HG02763 (cell line): ENCODE results near the gene TFIP11.

Experiments
- ATAC-seq: cut with Tn5 transposase; IDR thresholded peaks from one replicate; pipeline ENCODE4 v1.9.1; 2021; ENCODE audit warnings: mild to moderate bottlenecking, moderate library complexity; ENCODE audit not compliant: unreplicated experiment

TFIP11 gene

DNA sequence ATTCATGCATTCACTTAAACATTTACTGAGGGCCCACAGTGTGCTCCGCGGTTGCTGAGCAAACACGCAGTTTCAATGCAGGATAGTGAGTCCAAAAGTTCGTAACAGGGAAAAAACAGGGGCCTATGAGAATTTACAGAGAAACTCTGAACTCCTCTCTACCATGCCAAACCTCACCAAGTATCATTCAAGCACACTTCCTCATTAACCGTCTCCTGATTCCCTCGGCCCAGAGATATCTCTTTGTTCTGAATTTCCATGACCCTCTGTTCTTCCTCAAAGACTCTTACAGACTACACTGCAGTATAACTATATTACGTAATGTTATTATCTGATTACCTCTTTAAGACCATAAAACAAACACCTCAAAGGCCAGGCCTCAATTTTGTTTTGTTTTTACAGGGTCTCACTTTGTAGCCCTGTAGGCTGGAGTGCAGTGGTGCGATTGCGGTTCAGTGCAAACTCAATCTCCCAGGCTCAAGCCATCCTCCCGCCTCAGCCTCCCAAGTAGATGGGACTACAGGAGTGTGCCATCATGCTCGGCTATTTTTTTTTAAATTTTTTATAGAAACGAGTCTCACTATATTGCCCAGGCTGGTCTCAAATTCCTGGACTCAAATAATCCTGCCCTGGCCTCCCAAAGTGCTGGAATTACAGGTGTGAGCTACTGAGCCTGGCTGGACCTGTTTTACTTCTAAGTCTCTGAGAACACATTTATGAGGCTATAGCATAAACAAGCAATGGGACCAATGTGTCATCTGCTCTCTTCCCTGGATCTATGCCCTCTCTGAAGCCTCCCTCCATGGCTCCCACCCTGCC lies 32.3 kb downstream of the TFIP11 start:
- no peak for ATAC-seq

DNA sequence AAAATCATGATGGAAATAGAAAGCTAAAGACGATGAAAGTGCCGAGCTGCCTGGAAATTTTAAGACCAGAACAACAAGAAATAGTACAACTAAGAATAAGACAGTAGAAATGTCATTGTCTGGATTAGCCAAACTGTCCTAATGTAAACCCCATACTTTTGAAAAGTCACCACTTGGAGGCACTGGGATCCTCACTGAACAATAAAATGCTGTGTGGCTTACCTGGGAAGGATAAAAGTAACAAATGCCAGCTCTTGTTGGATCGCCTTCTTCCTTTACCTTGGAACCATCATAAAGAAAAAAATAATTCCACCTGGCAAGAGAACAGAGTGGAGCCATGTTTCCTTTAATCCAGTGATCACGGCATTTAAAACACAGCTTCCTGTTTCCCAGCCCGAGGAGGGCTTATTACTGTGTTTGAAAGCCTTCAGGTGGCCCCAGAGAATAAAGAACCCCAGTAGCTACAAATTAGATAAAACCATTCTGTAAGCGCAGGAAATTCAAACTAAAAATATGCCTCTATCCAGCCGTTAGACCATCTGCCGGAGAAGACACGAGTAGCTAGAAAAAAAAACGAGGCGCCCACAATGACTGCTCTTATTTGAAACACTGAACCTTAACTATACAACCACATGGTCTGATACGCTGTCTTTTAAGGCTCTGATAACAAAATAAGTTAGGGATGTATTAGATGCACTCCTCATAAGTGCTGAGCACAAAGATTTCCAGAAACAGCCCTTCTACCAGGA lies 33.1 kb downstream of the TFIP11 start:
- ATAC-seq, result no peak

DNA sequence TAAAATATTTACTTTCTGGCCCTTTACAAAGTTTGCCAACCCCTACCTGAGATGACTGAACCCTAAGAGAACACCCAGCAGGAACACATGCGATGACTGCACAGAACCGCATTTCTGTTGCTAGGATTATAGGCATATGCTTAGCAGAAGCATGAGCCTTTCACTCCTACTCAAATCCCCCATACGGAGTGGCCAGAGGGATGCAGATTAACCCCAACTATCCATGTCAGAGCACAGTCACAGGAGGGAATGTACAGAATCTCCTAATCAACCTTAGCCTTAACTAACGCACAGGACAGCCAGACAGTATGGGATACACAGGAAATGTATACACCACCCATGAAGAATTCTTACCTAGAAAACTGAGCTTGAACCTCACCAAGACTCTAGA lies 34.9 kb downstream of the TFIP11 start:
- ATAC-seq, result no peak

DNA sequence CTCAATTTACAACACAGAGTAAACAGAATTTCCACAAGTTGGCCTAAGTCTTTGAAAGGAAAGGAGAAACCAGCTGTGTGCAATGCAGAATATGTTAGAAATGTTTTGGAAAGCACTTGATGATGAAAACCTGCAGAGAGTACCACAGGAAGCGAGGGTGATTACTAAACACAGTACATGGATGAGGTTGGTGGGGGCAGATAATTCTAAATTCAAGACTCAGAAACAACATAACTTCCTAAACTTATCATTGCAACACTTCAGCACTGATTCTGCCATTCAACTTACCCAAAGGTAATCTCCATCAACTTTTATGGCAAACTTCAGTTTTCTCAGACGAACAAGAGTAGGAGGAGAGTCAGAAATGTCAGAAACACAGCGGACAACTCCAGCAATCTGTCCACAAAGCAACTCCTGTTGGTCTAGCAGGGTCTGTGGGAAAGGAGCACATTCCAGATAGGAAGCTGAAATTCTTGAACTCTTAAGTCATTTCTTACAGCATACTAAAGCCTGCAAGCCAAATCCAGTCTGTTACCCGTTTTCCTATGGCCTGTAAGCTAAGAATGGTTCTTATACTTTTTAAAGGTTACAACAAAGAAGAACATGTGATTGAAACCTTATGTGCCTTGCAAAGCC lies 35.5 kb downstream of the TFIP11 start:
- ATAC-seq, result no peak

DNA sequence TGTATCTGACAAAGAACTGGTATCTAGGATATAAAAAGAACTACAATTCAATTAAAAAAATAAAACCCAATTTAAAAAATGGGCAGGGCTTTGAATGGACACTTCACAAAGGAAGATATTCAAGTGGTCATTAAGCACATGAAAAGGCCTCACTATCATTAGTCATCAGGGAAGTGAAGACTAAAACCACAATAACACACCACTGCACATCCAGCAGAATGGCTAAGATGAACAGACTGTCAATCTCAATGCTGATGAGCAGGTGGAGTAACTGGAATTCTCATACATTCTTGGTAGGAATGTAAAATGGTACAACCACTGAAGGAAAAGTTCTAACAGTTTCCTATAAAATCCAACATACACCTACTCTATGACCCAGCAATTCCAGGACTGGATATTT lies 37.6 kb downstream of the TFIP11 start:
- ATAC-seq, result no peak

DNA sequence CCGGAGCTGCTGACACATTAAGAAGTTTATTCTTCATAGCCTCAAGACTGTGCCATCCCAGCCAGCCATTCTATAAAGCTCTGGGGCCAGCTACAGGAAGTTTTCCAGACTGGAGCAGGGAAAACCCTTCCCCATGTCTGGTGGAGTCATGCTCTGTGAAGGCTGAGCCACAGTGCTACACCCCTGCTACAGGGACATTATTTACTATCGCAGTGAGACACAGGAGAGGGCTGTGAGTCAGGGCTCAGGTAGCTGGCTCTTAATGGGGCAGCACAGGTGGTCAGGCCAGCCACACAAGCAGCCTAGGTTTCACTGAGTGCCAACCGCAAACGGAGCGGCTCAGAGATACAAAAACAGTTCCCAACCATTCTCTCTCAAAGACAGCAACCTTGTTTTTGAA lies 40.8 kb downstream of the TFIP11 start:
- no peak for ATAC-seq

DNA sequence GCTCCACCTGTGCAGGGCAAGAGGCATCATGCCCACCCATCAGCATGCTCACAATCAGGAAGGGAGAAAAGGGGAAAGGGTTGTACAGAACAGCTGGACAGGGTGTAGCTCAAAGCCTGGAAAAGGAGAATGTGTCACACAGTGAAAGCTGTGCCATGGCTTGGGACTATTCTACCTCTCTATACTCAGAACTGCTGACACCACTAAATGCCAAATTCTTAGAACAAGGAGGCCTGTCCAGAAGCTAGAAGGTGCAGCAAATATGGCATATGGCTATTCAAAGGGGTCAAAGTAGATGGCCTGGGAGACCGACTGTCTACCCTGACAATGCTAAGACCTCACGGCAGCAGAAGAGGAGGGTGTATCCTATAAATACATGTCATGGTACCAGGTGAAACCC lies 41.5 kb downstream of the TFIP11 start:
- no peak for ATAC-seq

DNA sequence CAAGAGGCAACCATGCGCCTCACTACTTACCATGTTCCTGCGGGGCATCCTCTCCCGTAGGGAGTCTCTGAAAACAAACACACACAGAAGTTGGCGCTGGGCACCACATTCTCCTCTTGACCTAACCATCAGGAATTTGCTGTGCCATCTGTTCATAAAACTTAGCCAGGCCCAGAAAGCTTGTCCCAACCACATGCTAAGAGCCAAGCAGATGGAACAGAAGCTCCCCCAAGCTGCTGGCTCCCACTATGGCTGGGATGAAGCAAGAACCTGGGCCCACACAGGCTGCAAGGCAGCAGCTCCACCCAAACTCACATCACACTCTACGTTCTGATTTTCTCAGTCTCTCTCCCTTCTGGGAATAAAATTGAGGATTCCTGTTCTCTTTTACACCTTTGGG lies 46.1 kb downstream of the TFIP11 start:
- no peak for ATAC-seq

DNA sequence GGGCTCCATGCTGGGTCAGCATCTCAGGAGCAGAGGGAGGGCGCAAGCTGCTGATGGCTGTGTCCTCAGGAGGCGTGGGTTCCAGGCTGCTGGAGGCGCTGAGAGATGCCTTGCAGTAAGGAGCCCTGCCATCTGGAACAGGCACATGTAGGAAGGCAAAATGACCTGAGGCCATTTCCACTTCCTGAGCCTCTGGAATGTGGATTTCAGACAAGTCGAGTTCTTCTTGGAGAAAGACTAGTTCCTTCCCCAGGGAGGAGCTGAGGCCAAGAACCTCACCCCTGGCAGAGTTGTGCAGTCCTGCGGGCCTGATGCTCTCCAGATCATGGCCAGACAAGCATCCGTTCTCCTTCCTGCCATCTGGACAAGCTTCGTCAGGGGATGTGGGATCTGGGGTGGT lies 48.0 kb downstream of the TFIP11 start:
- no peak for ATAC-seq

DNA sequence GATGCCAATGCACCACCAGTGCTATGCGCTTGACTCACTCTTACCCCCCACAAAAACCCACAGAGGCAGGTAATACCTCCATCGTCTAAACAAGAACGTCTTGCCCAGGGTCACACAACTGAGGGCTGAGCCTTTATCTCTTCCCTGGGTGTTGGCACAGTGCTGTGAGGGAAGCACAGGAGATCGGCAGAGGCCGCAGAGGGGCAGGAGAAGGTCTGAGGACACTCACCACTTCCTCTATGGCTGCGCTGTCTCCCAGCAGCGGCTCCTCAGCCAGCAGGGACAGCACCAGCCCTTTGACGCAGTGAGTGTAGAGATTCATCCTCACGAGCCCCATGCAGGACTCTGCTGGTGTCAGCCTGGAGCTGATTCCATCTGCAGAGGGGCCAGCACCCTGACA lies 48.6 kb downstream of the TFIP11 start:
- ATAC-seq, result no peak

DNA sequence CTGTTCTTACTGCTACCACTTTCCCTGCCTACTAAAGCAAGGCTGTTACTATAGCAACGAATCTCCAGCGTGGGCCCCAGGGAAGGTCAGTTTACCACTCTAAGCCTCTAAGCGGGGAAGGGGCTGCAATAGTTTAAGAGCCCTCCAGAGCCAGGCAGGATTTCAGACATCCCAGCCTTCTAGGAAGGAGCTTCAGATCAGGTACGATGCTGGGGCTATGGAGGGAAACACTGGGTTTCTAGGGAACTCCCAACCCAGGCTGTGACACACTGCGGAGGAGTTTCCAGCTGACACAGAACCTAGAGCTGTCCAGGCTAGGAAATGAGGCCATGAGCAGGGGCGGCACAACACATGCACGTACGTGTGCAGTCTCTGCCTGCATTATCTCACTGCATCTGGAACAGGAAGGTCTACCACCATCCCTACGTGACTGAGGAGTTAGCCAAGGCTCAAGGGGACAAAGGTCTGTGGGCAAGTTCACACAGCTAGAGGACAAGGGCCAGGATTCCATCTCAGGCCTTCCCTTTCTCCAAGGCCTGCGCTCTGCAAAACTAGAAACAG lies 49.1 kb downstream of the TFIP11 start:
- no peak for ATAC-seq

DNA sequence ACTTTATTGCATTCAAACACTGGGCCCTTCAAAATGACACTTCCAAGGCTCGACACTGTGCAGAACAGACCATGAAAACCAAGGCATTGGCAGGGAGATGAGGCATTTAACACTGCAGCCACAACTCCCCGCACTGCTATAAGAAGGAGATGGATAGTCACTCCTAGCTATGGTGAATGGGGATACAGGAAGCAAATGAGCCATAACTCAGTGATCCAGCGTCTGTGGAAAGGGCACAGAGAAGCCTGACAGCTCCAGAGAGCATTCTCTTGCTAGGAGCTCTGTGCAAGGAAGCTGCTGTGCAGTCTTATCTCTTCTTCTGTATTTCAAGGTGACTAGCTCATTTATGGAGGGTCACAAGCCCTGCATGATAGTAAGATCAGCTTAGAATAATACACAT lies 49.6 kb downstream of the TFIP11 start:
- no peak for ATAC-seq

DNA sequence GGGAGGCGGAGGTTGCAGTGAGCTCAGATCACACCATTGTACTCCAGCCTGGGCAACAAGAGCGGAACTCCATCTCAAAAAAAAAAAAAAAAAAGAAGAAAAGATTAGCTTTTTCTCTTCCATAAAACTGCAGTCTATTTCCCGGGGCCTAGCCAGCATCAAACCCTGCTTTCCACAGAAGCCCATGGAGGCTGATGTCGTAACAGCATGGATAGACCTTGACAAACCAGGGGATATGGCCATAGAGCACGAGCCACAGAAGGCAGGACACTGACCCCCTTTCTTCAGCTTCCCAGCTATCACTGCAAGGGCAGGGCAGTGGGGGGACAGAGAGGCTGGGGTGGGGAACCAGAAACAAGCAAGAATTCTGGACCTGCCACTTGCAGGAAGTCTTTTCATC lies 50.2 kb downstream of the TFIP11 start:
- no peak for ATAC-seq

DNA sequence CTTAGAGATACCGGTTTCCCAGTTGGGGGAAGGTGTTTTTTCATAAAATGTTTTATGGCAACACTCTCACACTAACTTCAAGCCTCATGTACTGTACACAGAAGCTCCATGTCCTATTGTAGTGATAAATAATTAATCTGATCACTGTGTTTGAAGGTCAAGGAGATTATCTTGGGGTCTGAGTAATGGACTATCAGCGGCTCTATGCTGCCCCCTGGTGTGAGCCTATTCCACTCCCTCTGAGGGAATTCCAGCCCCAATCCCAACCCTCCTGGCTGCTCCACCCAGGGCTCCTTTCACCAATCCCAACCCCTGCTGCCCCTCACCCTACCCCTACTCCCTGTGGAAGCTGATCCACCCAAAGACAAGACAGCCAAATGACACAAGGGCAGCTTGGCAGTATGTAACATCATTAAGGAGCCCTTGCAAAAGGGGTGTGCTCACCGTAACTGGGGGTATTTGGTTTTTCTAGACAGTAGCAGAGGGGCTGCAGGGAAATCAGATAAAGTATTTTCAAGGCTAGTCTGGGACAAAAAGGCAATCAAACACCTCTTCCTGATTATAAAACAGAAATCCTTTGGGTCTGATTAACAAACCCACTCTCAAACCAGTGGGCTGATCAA lies 51.0 kb downstream of the TFIP11 start:
- no peak for ATAC-seq

DNA sequence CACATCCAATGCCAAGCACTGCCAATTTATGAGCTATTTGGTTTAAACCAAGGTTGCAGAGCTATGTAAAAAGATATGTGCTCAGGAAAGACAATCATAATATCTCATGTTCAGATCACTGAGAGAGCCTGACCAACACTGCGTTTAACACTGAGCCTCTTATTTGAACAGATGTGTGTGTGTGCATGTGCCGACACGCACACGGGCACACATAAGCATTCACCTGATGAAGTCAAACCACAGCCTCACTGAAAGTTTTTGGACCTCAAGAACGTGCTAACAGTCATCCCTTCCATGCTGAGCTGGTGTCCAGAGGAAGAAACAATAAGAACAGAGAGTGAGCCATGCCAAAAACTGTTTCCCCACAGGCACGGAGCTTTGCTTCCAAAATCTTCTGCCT lies 52.1 kb downstream of the TFIP11 start:
- no peak for ATAC-seq

DNA sequence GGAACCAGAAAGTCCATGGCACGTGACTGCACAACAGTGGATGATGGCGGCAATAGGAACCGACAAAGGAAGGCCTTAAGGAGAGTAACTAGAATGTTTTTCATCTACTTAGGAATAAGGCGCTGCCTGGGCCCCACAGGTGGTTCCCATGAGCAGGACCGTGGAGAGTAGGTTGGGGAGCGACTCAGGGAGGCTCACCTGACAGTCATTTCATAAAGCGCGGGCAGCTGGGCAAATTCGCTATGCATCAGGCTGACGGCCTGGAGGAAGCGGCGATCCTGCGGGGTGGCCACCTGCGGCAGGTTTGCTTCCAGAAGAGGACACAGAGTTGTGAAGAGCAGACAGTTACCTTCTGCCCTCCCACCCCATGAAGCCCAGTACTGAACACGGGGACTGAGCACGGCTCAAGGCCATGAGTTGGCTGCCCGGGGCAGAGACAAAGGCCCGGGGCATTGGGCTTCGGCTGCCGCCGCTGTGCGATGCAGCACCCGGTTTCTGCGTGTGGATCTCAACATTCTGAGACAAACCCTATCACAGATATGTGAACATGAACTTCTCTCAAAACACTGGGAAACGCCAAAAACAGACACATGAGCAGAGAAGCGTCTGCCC lies 54.5 kb downstream of the TFIP11 start:
- ATAC-seq, result no peak

DNA sequence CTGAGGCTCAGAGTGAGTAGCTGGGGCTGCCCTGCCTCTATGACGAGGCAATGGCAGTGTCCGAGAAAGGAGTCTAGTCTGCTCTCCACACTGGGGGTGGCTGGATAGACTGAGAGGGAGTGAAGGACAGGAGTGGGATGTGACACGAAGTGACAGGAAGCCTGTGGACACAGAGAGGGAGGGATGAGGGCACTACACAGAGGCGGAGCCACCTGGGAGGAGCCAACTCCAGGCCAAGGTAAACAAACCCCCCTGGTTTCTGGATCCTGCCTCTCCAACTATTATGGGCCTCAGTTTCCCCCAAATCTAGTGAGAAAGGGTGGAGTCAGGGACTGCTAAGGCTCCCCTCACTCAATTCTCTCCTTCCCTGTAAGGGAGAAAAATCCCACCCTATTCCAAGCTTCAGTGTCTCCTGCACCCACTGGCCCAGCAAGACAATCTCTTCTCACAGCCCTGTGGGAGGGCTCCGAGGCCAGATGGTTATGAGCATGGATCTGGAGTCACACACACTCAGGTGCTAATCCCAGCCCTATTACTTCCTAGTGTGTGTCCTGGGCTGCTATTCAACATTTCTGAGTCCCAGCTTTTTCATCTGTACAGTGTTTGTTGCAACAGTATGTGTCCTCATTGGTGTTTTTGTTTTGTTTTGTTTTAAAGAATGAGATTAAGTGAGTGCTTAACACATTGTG lies 58.3 kb downstream of the TFIP11 start:
- no peak for ATAC-seq

DNA sequence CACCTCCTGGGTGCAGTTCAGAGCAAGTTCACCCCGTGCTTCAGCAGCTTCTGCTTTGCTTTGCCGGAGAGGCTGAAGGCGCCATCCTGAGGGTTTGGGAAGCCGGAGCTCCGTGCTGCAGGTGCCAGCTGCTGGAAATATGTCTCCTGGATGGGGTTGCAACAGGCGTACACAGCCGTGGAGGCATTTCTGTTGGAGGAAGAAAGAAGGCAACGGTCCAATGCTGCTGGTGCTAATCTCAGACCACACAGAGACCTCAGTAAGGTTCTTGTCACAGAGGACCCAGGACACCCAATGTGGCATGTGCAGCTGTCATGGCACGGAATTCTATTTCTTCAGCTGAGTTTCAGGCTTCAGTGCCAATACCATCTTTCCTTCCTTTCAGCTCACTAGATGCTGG lies 59.1 kb downstream of the TFIP11 start:
- ATAC-seq, result no peak

DNA sequence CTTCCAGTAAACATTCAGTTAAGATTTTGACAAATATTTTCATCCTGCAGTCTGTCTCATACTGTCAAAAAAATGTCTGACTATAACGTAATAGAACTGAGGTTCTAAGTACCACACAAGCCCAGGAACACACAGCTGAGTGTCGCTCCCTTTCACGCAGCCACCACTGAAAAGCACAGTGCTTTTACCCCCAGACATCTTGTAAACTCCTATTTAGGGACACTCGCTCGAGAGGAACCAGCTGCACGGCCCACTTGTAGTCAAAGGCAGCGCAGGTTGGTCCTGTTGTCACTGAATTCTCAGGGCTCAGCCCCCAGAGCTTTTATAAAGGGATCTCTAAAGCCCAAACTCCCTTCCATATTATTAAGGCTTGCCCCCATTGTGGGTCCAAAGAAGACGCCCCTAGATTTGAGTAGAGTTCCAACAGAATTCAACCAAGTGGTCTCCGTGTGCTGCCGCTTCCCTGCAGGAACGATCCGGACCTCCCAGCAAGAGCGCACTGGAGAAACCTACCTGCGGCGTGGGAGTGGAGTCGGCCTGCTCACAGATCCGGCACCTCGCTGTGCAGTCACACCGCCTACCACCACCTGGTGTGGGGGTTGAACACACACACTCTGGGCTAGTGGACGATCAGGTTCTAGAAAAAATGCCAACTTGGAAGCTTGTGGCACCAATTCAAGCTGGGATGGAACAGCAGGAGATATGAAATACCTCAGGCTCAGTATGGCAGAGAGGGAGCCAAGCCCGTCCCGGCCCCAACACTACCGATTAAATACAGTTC lies 59.8 kb downstream of the TFIP11 start:
- no peak for ATAC-seq
